HepG2 (cell line): ENCODE measurements around the gene B4GALT5. TPM values are rescaled to one million over a fixed set of nuclear protein-coding genes. Genes with fewer than 3 reads are reported as not detected.

Experiments used
- ARNT2 ChIP-seq: sonication (generic); formaldehyde crosslinking; IDR thresholded peaks from 2 replicates; pipeline ENCODE4 v1.8.0; 2022; ENCODE audit warnings: mild to moderate bottlenecking, low read depth, missing genetic modification reagents, moderate library complexity
- ELF1 ChIP-seq: sonication (generic); formaldehyde crosslinking; IDR thresholded peaks from 2 replicates; pipeline ENCODE4 v1.4.0; 2020; ENCODE audit warnings: missing genetic modification reagents
- FOXJ3 ChIP-seq: sonication (generic); formaldehyde crosslinking; IDR thresholded peaks from 2 replicates; pipeline ENCODE4 v1.4.0; 2020; ENCODE audit warnings: missing genetic modification reagents, mild to moderate bottlenecking, borderline replicate concordance
- GPN1 ChIP-seq: sonication (generic); formaldehyde crosslinking; IDR thresholded peaks from 2 replicates; pipeline ENCODE4 v1.5.1; 2020; ENCODE audit warnings: missing genetic modification reagents, borderline replicate concordance
- GZF1 ChIP-seq: sonication (generic); formaldehyde crosslinking; IDR thresholded peaks from 2 replicates; pipeline ENCODE4 v1.5.1; 2020; ENCODE audit warnings: mild to moderate bottlenecking, missing genetic modification reagents
- HCFC1 ChIP-seq: fragments of 150-350 bp; IDR thresholded peaks from 2 replicates; pipeline ENCODE4 v1.6.1; 2014; ENCODE audit warnings: low read depth, low read length
- HIVEP1 ChIP-seq: sonication (generic); formaldehyde crosslinking; IDR thresholded peaks from 2 replicates; pipeline ENCODE4 v1.4.0; 2020; ENCODE audit warnings: mild to moderate bottlenecking, missing genetic modification reagents
- HNRNPLL ChIP-seq: fragments of 200-400 bp; formaldehyde crosslinking; IDR thresholded peaks from 2 replicates; pipeline ENCODE4 v1.6.1; 2017; ENCODE audit warnings: mild to moderate bottlenecking, low read depth, low read length; ENCODE audit not compliant: poor library complexity, severe bottlenecking
- KDM1A ChIP-seq: IDR thresholded peaks from 2 replicates; pipeline ENCODE4 v1.6.1; 2016; ENCODE audit warnings: missing compliant biosample characterization
- SAP130 ChIP-seq: IDR thresholded peaks from 2 replicates; pipeline ENCODE4 v1.6.1; 2016; ENCODE audit warnings: low read depth
- SMARCE1 ChIP-seq: fragments of 450-650 bp; IDR thresholded peaks from 2 replicates; pipeline ENCODE4 v1.6.1; 2017; ENCODE audit warnings: borderline replicate concordance
- TAF15 ChIP-seq: fragments of 200-400 bp; formaldehyde crosslinking; IDR thresholded peaks from one replicate; pipeline ENCODE4 v1.6.1; 2018; ENCODE audit warnings: mild to moderate bottlenecking, low read depth, low read length; ENCODE audit not compliant: poor library complexity, severe bottlenecking
- ZFP62 ChIP-seq: sonication (generic); formaldehyde crosslinking; IDR thresholded peaks from 2 replicates; pipeline ENCODE4 v1.4.0; 2020; ENCODE audit warnings: missing genetic modification reagents
- ZFX ChIP-seq: sonication (generic); formaldehyde crosslinking; IDR thresholded peaks from 2 replicates; pipeline ENCODE4 v1.4.0; 2020; ENCODE audit warnings: mild to moderate bottlenecking, low read depth, missing genetic modification reagents, moderate library complexity
- ZNF337 ChIP-seq: sonication (generic); formaldehyde crosslinking; IDR thresholded peaks from 2 replicates; pipeline ENCODE4 v1.5.1; 2020; ENCODE audit warnings: missing genetic modification reagents, low read depth, mild to moderate bottlenecking, borderline replicate concordance
- ZNF343 ChIP-seq: sonication (generic); formaldehyde crosslinking; IDR thresholded peaks from 2 replicates; pipeline ENCODE4 v1.4.0; 2020; ENCODE audit warnings: mild to moderate bottlenecking, missing genetic modification reagents
- ZNF460 ChIP-seq: sonication (generic); formaldehyde crosslinking; IDR thresholded peaks from 2 replicates; pipeline ENCODE4 v1.5.1; 2020; ENCODE audit warnings: missing genetic modification reagents, mild to moderate bottlenecking, borderline replicate concordance
- ZNF619 ChIP-seq: sonication (generic); formaldehyde crosslinking; IDR thresholded peaks from 2 replicates; pipeline ENCODE4 v1.4.0; 2020; ENCODE audit warnings: mild to moderate bottlenecking, missing genetic modification reagents
- ZSCAN25 ChIP-seq: sonication (generic); formaldehyde crosslinking; IDR thresholded peaks from 2 replicates; pipeline ENCODE4 v1.8.0; 2022; ENCODE audit warnings: mild to moderate bottlenecking, missing genetic modification reagents
- polyA plus RNA-seq, 8 experiments: library from polyadenylated mRNA; depleted of rRNA in 3 of 8; stranded (reverse) in 7 of 8; unstranded in 1 of 8; fragments of >200 nt; fragmentation: Illumina TruSeq in 4 of 8; extraction: Trizol in 4 of 8; gene quantifications; 2 replicates each; pipeline versions ENCODE4 v1.2.1 to v1.2.3, GENCODE V29; 2011 to 2016; ENCODE audit warnings: low read depth in 4 of 8, missing spikeins in 1 of 8, mixed read lengths in 1 of 8; ENCODE audit not compliant: insufficient read depth in 1 of 8
- total RNA-seq, 5 experiments: library from RNA; depleted of rRNA; stranded (reverse); fragments of >200 nt; fragmentation: Illumina TruSeq; extraction: Trizol; gene quantifications; 2 replicates each; pipeline ENCODE4 v1.2.3, GENCODE V29; 2016; ENCODE audit warnings: low read depth in 1 of 5
- TF ChIP-seq, protein P1 (sequence below): sonication (generic); formaldehyde crosslinking; IDR thresholded peaks from 2 replicates; pipeline ENCODE4 v1.5.0; 2020; ENCODE audit warnings: mild to moderate bottlenecking, missing genetic modification reagents, moderate library complexity
- TF ChIP-seq, protein P2 (sequence below): sonication (generic); formaldehyde crosslinking; IDR thresholded peaks from 2 replicates; pipeline ENCODE4 v1.8.1; 2023; ENCODE audit warnings: mild to moderate bottlenecking, missing genetic modification reagents, borderline replicate concordance
- TF ChIP-seq, protein P3 (sequence below): sonication (generic); formaldehyde crosslinking; IDR thresholded peaks from 2 replicates; pipeline ENCODE4 v1.4.0; 2020; ENCODE audit warnings: missing genetic modification reagents
- TF ChIP-seq, protein P4 (sequence below): conservative IDR thresholded peaks from 2 replicates; pipeline ENCODE4 v1.6.1; 2018; ENCODE audit warnings: missing genetic modification reagents
- TF ChIP-seq, protein P5 (sequence below): sonication (generic); formaldehyde crosslinking; IDR thresholded peaks from 2 replicates; pipeline ENCODE4 v1.4.0; 2020; ENCODE audit warnings: missing genetic modification reagents

B4GALT5 gene
- total and polyA plus RNA-seq, 2 of the 13 experiments (the other 11 are each of a cell fraction or from before 2014, with no cell fraction given) = 27.3 to 30.9 TPM

DNA sequence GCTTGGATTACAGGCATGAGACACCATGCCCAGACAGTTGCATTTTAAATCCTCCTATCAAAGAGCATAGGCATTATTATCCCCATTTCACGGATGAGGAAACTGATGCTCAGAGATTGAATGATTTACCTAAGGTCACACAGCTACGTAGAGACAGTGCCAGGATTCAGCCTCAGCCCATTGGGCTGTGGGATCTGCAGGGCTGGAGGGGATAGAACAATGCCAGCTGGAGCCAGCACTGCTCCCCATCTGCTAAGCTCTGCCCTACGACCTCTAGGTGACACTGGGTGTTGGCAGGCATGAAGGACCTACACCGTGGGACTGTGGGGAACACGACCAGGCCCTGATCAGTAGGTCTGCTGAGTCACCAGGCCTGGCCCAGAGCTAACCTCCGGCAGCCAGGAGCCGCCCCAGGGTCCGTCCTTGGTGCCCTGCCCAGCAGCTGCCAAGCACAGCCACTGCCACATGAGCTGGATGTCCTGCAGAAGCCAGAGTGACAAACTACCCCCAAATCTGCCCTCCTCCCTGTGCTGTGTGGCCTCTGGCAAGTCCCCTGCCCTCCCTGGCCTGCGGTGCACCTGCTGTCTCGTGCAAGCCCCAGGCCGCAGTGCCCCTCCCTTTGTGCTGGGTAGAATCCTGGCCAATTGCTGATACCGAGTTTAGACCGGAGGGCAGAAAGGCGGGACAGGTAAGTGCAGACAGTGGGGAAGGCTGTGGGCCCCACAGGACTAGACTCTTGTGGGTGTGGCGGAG, 98.1 kb downstream of the B4GALT5 start (continued):
- TF ChIP-seq, protein P1, sequence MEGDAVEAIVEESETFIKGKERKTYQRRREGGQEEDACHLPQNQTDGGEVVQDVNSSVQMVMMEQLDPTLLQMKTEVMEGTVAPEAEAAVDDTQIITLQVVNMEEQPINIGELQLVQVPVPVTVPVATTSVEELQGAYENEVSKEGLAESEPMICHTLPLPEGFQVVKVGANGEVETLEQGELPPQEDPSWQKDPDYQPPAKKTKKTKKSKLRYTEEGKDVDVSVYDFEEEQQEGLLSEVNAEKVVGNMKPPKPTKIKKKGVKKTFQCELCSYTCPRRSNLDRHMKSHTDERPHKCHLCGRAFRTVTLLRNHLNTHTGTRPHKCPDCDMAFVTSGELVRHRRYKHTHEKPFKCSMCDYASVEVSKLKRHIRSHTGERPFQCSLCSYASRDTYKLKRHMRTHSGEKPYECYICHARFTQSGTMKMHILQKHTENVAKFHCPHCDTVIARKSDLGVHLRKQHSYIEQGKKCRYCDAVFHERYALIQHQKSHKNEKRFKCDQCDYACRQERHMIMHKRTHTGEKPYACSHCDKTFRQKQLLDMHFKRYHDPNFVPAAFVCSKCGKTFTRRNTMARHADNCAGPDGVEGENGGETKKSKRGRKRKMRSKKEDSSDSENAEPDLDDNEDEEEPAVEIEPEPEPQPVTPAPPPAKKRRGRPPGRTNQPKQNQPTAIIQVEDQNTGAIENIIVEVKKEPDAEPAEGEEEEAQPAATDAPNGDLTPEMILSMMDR = peak; percentile 43
- no peak for TF ChIP-seq ARNT2 (CRISPR knock-in tag)
- TF ChIP-seq KDM1A = peak; percentile 98
- 0 out of 2 replicates have a peak, but pooled peaks have one; percentile 28 for TF ChIP-seq GPN1 (CRISPR knock-in tag)
- TF ChIP-seq ZFX = peak; percentile 84
- TF ChIP-seq ZNF460 (CRISPR knock-in tag) = no peak
- 0 out of 2 replicates have a peak, but pooled peaks have one; percentile 13 for TF ChIP-seq HCFC1
- TF ChIP-seq ZFP62 (CRISPR knock-in tag) = no peak
- no peak for TF ChIP-seq ZNF337 (CRISPR knock-in tag)
- no peak for TF ChIP-seq ELF1 (CRISPR knock-in tag)
- TF ChIP-seq TAF15 = no peak
- TF ChIP-seq FOXJ3 = no peak
- TF ChIP-seq, protein P2, sequence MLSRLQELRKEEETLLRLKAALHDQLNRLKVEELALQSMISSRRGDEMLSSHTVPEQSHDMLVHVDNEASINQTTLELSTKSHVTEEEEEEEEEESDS = no peak
- peak; percentile 59 for TF ChIP-seq HNRNPLL
- TF ChIP-seq, protein P3, sequence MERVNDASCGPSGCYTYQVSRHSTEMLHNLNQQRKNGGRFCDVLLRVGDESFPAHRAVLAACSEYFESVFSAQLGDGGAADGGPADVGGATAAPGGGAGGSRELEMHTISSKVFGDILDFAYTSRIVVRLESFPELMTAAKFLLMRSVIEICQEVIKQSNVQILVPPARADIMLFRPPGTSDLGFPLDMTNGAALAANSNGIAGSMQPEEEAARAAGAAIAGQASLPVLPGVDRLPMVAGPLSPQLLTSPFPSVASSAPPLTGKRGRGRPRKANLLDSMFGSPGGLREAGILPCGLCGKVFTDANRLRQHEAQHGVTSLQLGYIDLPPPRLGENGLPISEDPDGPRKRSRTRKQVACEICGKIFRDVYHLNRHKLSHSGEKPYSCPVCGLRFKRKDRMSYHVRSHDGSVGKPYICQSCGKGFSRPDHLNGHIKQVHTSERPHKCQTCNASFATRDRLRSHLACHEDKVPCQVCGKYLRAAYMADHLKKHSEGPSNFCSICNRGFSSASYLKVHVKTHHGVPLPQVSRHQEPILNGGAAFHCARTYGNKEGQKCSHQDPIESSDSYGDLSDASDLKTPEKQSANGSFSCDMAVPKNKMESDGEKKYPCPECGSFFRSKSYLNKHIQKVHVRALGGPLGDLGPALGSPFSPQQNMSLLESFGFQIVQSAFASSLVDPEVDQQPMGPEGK (CRISPR knock-in tag) = no peak
- TF ChIP-seq GZF1 (CRISPR knock-in tag) = no peak
- TF ChIP-seq SMARCE1 = no peak
- no peak for TF ChIP-seq ZSCAN25 (CRISPR knock-in tag)
- TF ChIP-seq, protein P4, sequence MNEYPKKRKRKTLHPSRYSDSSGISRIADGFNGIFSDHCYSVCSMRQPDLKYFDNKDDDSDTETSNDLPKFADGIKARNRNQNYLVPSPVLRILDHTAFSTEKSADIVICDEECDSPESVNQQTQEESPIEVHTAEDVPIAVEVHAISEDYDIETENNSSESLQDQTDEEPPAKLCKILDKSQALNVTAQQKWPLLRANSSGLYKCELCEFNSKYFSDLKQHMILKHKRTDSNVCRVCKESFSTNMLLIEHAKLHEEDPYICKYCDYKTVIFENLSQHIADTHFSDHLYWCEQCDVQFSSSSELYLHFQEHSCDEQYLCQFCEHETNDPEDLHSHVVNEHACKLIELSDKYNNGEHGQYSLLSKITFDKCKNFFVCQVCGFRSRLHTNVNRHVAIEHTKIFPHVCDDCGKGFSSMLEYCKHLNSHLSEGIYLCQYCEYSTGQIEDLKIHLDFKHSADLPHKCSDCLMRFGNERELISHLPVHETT (CRISPR knock-in tag) = no peak
- TF ChIP-seq, protein P5, sequence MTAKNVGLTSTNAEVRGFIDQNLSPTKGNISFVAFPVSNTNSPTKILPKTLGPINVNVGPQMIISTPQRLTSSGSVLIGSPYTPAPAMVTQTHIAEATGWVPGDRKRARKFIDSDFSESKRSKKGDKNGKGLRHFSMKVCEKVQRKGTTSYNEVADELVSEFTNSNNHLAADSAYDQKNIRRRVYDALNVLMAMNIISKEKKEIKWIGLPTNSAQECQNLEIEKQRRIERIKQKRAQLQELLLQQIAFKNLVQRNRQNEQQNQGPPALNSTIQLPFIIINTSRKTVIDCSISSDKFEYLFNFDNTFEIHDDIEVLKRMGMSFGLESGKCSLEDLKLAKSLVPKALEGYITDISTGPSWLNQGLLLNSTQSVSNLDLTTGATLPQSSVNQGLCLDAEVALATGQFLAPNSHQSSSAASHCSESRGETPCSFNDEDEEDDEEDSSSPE (CRISPR knock-in tag) = no peak
- no peak for TF ChIP-seq ZNF343 (CRISPR knock-in tag)
- TF ChIP-seq HIVEP1 (CRISPR knock-in tag) = no peak
- peak; percentile 65; the same call in 1 of the 2 replicates for TF ChIP-seq ZNF619 (CRISPR knock-in tag)
- TF ChIP-seq SAP130 (CRISPR knock-in tag) = 0 out of 2 replicates have a peak, but pooled peaks have one; percentile 44
